ENCODE results near the gene CCDC149.

Gene CCDC149

DNA sequence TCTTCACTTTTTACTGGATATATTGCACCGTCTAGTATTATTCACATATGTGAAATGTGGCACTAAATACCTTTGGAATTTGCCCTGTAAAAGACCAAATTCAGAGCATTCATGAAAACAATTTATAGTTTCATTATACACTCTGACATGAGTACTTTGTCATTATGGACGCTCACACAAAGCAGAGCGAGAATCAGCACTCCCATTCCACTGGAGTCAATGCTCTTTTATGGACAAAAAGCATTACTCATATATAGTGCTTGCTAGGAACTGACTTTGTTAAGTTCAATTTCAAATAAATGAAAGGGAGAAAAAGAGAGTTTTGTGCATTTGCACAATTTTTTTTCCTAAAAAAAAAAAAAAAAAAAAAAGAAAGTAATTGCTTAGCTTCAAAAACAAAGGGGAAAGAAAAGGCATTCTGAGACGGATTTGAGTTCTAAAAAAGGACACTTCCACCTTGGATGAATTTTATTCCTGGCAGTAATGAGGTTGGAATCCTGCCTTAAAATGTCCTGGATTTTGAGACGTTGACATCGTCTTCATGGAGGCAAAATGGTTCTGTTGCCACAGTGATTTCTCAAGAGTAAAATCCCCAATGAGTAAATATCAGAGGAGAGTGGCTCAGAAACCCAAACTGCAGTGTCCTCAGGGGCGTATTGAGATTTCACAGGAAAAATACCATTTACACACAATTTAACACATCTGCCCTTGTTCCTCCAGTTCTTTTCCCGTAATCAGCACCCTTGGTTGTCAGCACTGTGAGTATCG is 34.8 kb downstream of the CCDC149 start:
- no peak for DNase-seq

GRCh38 chr4:24876431-24876830 is 36.4 kb downstream of the CCDC149 start:
- DNase-seq: no peak

GRCh38 chr4:24872720-24873119 is 40.1 kb downstream of the CCDC149 start:
- DNase-seq: no peak

- no peak for DNase-seq
Observed at GRCh38 chr4:24871210-24871609, 41.6 kb downstream of the CCDC149 start.

GRCh38 chr4:24867766-24868296 is 45.0 kb downstream of the CCDC149 start:
- DNase-seq: no peak

- no peak for DNase-seq
Observed at GRCh38 chr4:24867251-24867650, 45.6 kb downstream of the CCDC149 start.

DNA sequence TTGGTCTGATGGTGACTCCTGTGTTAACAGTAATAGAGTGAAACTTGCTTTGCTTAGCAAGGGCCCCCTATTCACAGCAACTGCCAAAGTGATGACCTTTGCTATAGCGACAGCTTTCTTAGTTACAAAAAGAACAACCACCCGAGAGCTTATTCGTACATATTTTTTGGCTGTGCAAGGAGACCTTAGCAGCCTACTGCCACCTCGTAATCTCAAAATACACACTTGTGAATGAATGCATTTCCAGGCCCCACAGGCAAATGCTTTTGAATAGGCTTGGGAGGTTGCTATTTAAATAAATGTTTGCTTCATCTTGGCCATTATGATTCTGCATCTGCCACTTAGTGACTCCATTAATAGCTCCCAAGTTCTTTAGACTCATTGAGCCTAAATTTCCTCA is 47.4 kb downstream of the CCDC149 start:
- DNase-seq: no peak

DNA sequence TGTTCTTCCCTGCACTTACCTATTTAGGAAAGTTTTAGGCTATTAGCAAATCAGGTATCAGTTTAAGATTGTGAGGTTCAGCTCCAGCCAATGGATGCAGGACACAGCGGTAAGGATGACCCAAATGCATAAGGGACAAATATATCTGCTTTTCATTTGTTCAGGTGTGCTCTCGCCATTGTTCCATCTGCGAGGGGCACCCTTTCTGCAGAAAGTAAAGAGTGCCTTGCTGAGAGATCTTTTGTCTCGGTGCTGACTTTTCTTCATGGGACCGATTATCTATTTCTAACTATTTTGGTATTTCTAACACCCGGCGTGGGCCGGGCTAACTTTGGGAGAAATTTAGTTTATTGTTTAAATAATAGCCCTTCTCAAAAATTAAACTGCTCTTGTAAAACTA is 49.0 kb downstream of the CCDC149 start:
- no peak for DNase-seq

DNA sequence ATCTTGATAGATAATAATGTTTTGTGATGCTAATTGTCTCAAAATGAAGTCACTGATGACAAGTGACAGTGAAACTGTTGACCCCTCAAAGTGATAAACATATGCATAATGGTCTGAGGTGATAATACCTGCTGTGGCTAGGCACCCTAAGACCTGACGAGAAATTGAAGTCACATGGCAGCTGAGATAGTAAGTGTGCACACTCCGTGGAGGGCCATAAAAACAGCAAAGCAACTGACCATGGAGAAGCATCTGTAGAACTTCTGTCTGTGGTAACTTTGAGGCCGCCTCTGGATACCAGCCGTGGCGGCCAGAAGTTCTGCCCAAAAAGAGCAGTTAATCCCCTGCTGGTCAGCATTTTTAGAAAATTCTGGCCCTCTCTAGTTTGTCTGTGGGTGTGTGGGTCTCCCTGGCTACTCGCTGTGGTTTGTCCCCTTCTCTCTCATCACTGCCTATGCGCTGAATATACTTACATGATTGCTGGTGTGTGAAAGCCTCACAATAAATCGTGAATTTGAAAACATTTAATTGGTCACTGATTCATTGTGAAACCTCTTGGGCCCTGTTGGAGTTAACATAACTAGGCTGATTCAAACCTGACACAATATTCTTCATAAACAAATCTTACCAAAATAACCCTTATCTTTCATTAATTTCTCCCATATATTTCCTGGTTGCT is 50.6 kb downstream of the CCDC149 start:
- no peak for DNase-seq

DNA sequence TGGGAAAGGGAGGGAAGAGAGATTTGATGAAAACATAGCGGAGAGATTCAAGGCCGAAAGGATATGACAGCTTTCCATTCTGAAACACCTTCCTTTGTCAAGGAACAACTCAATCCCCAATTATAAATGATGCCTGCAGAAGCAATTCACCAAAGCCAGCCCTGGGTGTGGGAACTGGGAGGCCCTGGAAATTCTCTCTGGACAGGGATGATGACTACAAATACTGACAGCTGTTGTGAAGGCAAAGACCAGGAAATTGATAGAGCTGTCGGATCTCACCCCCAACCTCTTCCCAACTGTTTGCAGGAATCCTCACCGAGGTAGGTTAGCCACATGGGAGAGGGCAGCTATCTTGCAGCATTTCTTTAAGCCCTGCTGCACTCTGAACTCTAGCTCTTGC is 54.3 kb downstream of the CCDC149 start:
- no peak for DNase-seq

- DNase-seq: no peak
Observed at GRCh38 chr4:24858026-24858425, 54.8 kb downstream of the CCDC149 start.

- DNase-seq: no peak
Observed at GRCh38 chr4:24856586-24856985, 56.3 kb downstream of the CCDC149 start.

- DNase-seq: no peak
Observed at GRCh38 chr4:24855741-24856140, 57.1 kb downstream of the CCDC149 start.

DNA sequence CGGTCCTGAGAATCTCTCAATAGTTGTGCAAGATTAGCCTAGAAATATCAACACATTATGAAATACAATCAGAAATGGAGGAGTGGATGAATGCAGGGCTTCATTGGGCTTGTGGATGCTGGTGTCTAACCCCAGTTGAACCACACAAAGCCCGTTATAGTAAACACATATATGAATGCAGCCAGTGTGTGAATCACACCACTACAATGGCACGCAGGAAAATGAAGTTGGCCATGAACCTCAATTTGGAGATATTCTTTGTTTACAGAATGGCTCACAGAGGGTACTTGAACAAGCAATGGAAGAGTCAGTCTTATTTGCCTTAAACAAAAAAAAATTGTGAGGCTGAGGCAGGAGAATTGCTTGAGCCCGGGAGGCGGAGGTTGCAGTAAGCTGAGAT is 59.7 kb downstream of the CCDC149 start:
- no peak for DNase-seq

DNA sequence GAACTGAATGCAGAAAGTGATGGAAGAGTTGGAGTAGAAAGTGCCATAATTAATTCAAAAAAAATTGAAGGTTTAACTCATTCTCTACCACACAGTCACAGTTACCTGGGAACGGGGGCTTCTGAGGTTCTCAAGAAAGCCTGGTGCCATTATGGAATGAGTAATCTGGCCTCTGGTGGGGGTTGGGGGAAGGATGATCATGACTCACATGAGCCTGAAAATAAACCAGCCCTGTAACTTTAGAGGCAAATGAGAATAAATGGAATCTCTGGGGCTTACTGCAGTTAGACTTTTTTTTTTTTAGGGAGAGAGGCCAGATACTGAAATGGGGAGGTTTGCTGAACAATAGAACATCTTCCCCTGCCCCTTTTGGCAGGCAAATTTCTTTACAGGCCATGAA is 62.2 kb downstream of the CCDC149 start:
- DNase-seq: no peak

- no peak for DNase-seq
Observed at GRCh38 chr4:24849756-24850155, 63.1 kb downstream of the CCDC149 start.

DNA sequence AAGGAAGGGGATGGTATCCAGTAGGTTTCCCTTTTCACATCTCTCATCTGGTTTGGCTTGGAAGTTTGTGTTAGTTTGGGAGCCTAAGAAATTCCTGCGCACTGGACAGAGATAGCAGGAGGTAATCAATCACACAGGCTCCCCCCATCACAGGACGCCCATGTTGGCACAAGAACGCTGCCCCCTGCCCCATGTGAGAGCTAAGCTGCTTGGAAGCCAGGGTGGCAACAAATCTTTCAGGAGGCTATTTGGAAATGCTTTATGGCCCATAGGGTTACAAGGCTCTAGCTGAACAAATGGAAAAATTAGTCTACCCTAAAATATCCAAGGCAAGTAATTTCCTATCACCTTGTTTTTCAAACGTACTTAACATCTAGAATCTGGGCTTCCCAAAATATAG is 63.5 kb downstream of the CCDC149 start:
- DNase-seq: no peak

- DNase-seq: no peak
Observed at GRCh38 chr4:24846716-24847115, 66.1 kb downstream of the CCDC149 start.

GRCh38 chr4:24845902-24846301 is 66.9 kb downstream of the CCDC149 start:
- no peak for DNase-seq

DNA sequence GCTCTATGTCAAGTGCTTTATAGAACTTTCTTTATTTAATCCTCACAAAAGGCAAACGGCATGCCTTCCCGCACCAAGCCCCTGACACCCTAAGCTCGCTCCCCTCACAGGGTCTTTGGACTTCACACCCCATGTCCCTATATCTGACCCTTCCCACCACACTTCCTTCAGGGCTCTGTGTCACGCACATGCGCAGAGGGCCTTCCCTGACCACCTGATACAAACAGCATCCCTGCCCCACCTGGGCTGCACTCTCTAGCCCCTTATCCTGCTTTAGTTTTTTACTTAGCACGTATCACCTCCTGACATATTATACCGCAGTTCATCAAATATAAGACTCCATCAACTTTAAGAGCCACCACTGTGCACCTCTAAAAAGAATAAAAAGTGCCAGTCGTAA is 67.7 kb downstream of the CCDC149 start:
- no peak for DNase-seq

- no peak for DNase-seq
Observed at GRCh38 chr4:24843096-24843495, 69.7 kb downstream of the CCDC149 start.

- DNase-seq: no peak
Observed at GRCh38 chr4:24842356-24842755, 70.5 kb downstream of the CCDC149 start.

DNA sequence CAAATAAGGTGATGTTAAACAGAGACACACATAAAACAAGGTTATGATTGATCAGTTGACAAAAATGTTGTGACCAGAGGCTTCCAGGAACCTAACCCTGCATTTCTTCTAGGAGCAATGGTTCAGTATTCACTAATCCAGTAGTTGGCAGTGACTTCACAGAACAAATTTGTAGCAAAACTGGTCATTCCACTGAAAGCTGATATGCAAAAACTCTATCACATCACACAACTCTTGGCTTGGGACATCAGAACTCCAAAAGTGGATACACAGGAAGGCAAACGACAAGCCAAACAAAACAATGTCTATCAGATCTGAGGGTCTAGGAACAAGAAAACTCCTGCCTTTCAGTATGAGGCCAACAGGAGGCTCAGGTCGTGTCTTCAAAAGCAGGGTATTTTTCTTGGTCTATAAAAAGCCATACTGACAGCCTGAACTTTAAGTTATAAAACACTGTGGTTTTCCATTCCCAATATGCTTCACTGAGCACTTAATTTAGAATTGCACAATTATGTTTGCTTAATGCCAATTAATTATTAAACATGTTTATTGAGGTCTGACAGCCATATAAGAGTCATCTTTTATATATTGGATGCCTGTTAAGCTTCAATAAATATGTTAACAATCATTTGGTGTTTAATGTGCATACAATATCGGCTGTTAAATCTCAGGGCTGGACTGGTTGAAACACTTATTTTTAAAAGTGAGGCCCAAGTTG is 71.9 kb downstream of the CCDC149 start:
- no peak for DNase-seq

DNA sequence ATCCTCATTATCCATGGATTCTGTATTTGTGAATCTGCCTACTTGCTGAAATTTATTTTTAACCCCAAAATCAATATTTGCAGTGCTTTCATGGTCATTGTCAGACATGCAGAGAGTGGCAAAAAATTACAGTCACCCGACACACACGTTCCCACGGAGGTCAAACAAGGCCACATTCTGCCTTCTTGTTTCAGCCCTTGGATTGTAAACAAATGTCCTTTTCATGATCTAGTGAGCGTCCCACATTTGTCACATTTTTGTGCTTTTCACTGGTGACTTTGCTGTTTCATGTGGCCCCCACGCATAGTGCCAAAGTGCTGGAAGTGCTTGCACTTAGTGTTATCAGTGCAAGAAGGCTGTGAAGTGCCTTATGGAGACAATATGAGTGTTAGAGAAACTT is 72.5 kb downstream of the CCDC149 start:
- no peak for DNase-seq
